ENCODE results near the gene LDB3.

Gene LDB3

DNA sequence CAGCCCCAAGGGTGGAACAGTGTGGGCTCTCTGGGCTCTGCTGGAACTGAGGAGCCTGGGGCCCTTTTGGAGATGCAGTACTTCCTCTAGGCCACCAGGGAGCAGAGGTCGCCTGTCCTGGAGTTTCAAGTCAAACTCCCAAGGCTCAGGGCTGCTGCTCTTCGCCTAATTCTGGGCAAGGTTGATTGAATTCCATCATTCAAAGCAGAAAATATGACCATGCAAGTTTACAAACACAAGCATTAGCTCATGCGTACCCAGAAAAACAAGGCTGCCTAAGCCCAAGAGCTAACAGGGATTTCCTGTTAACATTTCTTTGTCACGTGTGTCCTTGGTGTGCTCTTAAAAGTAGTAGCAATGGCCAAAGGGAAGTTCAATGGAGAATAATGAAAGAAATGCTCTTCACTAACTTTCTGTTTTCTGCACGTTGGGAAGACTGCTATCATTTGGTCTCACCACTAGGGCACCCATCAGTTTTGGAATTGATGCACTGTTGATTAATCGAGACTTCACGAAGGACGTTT, 20.1 kb downstream of the LDB3 start:
- peak; percentile 57 for DNase-seq

DNA sequence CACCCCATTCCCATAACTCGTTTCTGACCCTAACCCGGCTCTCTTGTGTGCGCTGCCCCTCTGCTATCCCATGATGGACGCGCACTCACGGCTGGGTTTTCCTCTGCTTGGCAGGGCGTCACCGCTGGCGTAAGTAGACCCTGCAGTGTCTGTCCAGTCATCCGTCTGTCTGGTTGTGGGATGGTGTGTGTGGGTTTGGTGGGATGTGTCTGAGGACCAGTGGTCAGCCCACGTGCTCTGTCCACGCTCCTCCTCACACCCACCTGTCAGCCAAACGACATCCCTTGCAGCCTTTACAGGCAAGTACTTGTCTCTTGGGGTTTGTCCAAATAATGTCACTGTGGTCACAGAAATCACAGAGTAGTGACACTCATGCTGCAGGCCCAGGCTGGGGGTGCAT, 20.8 kb downstream of the LDB3 start:
- no peak for DNase-seq

DNA sequence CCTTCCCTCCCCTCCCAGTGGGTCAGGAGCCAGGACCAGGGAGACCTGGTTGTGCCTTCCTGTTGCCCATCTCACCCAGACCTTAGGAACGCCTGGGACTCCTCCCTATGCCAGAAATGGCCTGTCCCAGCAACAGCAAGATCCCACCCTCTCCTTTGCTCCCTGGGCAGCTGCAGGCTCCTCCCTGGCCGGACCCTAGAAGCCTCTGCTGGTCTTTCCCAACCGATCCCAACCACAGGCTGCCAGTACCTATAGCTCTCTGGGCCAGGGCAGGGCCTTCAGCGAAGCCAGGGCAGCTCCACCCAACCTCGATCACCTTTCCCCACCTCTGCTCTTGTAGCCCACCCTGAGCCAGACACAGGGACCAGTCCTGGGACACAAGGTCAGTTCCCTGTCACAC, 21.9 kb downstream of the LDB3 start:
- no peak for DNase-seq

DNA sequence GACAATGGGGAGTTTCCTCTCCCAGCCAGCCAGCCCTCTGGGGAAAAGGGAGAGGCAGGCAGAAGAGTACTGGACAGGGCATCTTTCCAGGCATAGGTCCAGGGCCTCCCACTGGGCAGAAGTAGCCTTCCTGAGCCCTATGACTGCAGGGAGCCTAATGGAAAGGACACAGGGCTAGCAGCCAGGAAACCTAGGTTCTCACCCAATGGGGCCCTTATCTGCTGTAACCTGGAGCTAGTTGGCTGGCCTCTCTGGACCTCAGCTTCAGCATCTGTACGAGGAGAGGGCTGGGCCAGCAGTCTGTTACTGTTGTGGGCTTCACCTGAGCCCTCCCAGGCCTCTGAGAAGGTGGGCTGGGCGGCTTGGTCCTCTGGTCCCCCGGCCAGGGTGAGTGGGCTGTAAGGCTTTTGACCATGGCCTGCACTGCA, 22.4 kb downstream of the LDB3 start:
- DNase-seq = no peak

DNA sequence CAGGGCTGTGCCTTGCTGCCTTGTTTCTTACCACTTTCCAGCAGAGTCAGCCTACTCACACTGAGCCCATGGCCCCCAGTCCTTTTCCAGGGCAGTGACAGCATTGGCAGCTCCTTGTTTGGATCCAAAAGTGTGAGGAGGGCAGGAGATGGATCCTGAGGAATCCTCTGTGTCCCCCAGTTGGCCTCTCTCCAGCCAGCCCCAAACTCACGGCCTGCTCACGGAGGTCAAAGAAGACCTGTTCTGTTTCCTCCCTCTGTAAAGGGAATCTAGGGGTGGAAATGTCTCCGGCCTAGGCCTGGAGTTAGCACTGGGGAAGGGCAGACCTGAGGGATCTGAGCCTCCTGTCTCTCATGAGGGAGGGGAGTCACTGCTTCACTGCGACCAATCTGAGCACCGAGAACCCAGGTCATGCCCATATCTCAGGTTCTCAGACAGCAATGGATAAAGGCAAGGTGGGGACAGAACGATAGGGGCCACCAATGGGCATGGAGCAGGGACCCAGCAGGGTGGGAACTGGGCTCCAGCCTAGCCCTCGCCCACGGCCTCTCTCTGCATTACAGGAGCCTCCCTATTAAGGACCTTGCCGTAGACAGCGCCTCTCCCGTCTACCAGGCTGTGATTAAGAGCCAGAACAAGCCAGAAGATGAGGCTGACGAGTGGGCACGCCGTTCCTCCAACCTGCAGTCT, 23.2 kb downstream of the LDB3 start:
- DNase-seq = no peak

DNA sequence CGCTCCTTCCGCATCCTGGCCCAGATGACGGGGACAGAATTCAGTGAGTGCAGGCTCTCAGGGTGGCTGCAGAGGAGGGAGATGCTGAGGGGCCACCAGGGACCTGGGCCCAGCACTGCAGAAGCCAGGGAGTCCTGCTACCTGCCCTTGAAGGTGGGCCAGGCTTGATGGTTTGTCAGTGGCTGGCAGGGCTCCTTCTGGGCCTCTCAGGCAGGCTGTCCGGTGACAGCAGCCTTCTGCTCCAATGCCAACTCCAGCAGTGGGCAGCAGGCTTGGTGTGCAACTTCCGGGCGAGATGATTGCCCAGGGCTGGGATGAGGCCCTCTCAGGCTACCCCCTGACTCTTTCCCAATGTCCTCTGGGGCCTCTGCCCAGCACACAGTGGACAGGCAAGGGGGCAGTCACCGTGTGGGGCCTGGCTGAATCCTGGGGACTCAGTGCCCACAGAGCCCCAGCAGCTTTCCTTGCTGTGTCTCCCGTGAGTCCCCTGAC, 23.8 kb downstream of the LDB3 start:
- DNase-seq = no peak

DNA sequence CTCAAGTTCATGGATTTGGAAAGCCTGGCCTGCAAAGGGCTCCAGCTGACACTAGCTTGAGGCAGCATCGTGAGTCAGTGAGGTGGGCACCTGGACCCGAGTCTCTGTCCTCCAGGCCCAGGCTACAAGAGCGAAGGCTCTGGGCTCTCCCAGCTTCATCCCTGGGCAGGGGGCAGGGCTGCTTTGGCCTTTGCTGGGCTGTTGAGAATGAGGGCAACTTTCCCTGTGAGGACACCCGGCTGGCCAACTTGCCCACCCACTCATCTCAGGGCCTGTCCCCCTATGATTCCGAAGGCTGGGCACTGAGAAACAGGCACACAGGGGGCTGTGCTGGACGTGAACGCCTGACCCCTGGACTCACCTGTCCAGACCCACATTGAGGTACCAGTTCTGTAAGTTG, 24.4 kb downstream of the LDB3 start:
- DNase-seq = no peak

DNA sequence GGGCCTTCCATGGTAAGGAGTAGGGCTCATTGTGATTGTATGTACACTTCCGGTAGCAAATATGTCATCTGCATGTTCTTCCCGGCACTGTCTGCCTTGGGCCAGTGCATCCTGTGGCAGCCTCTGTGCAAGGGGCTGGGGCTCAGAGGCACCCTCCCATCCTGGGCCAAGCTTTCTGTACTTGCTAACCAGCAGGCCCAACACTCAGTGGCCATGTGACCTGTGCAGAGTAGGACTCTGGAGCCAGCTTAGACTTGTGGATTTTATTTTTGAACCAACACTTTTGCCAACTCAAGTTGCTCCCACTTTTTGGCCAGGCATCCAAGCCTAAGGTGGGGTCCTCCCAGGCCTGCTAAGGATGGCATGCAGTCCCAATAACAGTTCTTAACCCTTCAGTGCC, 25.0 kb downstream of the LDB3 start:
- no peak for DNase-seq

DNA sequence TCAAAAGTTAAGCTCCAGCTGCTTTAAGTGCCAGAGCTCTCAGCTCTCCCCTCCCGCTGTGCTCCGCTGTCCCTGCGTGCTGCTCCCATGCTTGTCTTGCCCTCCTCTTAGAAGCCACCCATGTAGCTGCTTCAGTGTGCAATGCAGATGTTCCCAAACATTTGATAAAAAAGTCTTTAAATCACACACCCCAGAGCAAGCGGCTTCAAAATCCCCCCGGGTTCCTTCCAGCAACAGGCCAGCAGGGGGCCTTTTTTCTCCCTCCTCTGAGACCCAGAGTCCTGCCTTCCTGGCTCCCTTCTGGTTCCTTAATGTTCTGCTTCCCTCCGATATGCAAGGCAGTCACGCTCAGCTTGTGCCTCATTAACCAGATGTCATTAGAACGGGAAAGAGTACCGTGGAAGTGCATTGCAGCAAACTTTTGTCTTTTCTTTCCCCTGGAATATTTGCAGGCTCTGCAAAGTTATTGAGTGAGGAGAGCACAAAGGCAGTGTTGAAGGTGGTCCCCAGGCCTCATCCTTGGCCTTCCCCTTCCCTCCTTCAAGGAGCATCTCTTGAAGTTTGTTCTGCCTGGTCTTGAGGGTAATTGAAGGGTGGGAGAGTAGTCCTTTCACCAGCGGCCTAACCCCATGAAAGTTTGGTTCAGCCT, 25.5 kb downstream of the LDB3 start:
- DNase-seq = peak; percentile 32

DNA sequence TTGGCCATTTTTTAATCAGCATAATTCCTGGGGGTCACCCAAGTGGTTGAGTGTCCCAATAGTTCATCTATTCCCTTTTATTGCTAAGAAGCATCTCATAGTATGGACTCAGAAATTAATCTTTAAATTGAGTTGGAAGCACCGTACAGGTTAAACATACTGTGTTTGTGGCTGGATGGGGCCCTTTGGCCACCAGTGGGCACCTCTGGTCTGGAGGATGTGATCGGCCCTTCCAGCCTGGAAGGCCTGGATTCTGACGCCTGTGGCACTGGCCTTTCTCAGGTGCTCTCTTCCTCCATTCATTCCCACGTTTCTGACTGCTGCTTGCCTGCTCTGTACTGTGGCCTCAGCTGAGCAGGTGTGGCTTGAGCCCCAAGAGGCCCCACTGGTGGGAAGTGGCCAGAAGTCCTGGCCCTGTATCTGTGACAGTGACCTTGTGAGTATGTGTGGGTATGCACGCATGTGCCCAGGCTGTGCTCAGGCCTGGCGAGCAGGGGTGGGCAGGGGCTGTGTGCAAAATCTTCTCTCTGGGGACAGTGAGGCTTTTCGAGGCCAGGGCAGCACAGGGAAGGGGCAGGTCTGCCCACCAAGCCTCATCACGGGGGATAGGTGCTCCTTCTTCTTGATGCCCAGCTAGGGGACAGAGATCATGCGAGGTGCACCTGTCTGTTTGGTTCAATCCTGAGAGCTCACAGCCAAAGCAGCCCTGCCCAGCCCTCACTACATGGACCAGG, 30.1 kb downstream of the LDB3 start:
- DNase-seq = no peak

DNA sequence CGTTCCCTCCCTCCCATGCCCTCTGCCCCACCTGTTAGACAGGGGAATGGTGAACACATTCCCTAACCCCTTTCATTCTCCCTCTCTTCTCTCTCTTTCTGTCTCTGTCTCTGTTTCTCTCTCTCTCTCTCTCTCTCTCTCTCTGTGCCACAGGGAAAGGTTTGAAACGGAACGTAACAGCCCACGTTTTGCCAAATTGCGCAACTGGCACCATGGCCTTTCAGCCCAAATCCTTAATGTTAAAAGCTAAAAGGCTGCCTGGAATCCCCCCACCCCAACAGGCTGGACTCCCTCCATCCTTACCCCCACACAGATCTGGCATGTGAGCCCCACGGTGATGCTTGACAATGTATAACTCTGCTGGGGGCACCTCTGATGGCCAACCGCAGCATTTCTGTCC, 30.8 kb downstream of the LDB3 start:
- no peak for DNase-seq

DNA sequence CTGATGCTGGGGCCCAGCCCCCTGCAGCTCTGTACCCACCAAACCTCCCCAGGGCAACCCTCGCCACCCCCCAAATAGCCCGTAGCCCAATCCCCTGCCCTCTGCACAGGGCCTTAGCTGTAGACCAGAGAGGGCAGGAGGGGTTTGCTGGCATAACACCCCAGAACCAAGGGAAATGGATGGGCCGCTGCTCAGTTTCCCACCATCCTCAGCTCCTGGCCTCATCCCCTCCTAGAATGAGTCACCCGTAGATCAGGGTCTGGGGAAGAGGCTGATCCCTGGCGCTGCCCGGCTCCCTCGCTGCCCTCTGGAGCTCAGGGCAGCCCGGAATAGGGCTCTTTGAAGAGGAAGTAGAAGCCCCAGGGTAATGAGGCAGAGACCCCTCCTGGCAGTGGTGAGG, 31.2 kb downstream of the LDB3 start:
- no peak for DNase-seq

DNA sequence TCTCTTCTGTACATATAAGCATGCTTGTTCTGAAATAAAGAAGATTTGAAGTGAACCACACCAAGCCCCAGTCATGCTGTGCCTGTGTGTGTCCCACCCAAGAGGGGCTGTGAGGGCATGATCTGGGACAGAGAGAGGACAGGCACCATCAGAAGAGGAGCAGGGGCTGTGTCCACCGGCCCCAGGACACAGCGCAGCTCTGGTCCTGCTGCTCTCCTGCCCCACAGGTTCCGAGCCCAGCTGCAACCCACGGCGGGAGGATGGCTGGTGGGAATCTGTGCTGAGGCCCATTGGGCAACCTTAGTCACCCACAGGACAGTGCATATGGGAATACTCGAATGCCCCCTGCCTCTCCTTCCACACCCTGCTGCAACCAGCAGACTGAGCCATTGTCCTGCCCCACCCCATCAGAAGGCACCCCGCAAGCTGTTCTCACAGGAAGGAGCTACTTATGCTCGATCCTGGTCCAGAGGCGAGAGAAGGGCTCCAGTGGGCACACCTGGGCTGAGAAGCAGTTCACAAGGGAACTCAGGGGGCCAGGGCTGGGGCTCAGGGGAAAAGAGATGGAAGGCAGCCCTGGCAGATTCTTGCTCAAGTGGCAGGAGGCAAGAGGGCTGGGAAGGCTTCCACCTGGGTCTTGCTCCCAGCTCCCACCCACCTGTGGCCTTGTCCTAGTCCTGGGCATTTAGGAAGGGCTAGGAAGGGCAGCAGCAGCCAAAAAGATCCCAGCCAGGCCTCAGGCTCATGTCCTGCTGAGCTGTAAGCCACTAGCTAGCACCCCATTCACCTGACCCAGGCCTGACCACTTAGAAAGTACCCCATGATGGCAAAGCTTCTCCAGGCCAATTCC, 31.9 kb downstream of the LDB3 start:
- DNase-seq = no peak

DNA sequence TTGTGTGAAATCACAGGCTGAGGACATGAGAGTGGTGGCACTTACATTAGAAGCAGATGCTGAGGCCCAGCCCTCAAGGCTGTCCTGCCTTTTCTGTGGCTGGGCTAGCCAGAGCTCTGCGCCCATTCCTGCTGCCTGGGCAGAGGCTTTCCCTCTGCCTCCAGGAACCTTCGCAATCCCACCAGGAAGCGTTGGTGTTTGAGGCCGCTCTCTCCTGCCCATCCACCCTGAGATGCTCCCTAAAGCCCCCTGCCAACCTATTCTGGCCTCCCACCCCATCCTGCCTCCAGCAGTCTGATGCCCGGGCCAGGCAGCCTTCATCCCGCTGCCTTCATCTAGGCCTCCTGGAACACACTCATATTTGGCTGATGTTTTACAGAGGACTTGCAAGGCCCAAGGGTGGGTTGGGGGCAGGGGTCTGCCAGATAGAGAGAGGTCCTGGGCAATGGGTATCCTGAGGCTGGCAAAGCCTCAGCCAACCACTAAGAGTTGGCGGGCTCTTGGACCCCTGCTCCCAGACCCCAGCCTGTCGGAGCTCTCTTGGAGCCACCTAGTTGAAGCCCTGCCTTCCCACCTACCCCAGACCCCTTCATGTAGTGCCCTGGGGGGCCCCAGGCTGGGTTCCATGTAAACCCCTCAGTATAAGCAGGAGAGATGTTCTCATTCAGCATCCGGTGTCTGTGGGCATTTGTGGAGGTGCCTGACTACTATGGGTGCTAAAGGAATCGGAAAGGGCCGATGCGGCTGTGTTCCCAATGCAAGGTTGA, 32.7 kb downstream of the LDB3 start:
- no peak for DNase-seq

DNA sequence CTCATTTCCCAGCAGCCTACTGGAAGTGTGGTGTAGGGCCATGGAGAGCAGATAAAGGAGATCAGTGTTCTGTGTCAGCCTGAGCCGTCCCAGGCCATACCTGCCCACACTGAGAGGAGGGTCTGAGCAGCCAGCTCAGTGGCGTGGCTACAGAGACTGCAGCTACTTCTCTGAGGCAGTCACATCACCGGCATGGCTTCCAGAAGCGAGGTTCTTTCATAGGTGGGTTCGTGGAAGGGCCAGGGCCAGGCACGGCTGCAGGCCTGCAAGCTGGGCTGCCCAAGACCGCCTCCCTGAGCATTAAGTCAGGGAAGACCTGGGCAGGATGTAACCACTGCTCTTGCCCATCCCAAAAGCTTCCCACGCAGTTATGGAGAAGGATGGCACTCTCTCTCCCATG, 34.9 kb downstream of the LDB3 start:
- no peak for DNase-seq

DNA sequence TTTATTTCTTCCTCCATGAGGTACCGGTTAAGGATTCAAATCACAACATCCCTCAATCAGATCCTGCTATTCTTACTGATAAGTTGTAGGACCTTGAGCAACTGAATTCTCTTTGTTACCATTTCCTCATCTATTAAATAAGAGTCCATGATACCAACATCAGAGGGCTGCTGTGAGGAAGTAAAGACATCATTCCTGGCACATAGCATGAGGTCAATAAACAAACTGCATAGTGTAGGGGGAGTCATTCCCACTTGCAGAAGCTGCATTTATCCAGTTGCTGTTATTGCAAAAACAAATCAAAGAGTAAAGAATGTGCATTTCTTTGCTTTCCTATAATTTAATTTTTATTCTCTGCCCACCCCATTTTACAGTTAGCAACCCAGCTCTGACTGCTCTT, 36.8 kb downstream of the LDB3 start:
- DNase-seq = no peak

DNA sequence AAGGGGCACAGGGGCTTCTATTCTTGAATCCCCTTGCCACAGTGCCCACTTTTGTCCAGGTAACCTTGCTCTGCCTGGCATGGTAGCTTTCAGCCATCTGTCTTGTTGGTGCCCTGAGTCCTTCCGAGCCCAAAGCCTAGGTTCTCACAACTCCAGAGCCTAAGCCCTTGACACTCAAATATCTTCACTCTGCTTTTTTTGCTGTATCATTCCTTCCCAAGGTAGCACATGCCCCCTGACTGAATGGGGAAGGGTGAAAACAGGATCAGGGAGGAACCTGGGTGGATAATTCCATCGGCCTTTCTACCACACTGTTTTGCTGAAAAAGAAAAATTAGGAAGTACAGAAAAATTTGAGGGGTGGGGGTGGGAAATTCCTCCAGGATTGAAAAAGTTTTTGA, 37.6 kb downstream of the LDB3 start:
- DNase-seq = no peak

DNA sequence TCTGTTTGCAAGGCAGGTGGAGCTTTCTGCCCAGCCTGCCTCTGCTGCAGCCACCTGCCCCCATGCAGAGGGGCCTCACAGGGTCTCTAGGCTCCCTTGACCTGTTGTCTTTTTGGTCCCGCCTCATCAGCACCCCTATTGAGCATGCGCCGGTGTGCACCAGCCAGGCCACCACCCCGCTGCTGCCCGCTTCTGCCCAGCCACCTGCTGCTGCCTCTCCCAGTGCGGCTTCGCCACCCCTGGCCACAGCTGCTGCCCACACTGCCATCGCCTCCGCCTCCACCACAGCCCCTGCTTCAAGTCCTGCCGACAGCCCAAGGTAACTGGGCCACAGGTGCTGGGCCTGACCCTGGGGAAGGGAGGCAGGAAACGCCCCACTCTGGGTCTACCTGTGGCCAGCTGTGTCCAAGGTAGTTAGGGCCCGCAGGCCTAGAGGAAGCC, 38.1 kb downstream of the LDB3 start:
- DNase-seq = no peak

DNA sequence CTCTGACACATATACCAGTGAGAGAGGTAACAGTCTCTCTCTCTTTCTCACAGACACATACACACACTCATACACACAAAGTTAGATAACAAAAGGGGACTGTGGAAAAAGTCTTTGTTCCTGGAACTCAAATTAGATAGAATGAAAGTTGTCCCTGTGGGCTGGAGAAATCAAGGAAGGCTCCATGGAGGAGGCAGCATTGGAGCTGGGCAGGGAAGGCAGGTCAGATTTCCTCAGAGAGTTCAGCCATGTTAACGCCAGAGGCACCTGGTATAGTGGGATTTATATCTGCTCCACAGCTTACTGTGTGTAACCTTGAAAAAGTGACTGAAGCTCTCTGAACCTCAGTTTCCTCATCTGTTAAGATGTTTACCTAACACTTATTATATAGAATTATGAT, 38.7 kb downstream of the LDB3 start:
- no peak for DNase-seq

DNA sequence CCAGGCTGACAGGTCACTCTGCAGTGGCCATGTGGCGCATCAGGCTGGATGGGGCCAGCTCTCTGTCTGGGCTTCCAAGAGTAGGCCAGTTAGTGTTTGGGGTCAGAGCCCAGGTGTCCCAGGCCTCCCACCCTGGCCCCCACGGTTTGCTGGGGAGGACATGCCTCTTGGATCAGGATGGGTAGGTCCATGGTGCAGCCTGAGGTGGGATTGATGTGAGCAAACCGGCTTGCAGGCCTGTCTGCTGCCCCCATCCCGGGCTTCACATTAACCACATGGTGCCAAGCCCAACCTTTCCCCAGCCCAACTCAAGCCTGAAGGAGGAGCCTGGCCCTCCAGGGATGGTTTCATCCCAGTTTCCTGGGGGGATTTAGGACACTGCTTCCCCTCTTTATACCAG, 39.2 kb downstream of the LDB3 start:
- DNase-seq = no peak

DNA sequence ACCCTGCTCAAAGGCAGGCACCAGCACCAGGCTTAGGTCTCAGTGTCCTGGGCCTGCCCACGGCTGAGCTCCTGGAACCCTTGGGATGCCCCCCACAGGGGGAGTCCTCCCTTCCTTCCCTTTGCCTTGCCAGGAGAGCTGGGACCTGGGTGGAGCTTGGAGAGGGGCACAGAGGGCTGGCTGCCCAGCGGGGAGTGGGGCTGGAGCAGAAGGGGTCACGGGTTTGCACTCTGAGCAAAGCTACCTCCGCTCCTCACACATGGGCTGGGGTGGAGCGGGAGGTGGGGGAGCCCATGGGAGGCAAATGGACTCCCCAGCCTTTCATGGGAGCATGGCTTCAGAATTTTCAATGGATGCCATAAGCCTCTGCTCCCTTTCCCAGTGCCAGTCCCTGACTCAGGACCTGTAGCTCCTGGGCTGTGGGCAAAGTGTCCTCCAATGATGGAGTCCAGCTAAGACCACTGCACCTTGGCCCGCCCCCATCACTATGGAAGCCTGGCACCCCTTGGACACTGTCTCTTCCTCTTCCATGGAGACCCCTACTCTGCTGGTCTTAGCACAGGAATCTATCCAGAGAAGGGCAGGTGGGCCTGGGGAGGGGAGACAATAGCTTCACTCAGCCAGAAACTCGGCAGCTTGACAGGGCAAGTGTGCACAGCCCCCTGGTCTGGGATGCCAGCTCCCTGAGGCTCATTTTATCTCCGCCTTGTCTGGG, 39.9 kb downstream of the LDB3 start:
- no peak for DNase-seq
